Neuronal stem cell (in vitro differentiated cells): ENCODE data around the gene ACSS3.
A peak's percentile ranks its signal among the peaks of the same experiment; 100 is the strongest.

Experiments used
- DNase-seq: peaks from one replicate; pipeline ENCODE4 v3.0.0-alpha.2; 2013; ENCODE audit warnings: low spot score
- H2AFZ ChIP-seq: one replicate; pipeline ENCODE4 v1.6.1; 2013; ENCODE audit warnings: mild to moderate bottlenecking, low read length, inconsistent platforms
- H2AK5ac ChIP-seq: 2 replicates; pipeline ENCODE4 v1.6.1; 2013; ENCODE audit warnings: low read depth, mild to moderate bottlenecking, inconsistent platforms, low read length, moderate library complexity, mixed read lengths
- H2BK120ac ChIP-seq: 2 replicates; pipeline ENCODE4 v1.6.1; 2013; ENCODE audit warnings: low read depth, mild to moderate bottlenecking, inconsistent platforms, low read length, moderate library complexity, mixed read lengths
- H2BK12ac ChIP-seq: one replicate; pipeline ENCODE4 v1.6.1; 2013; ENCODE audit warnings: low read length, inconsistent platforms
- H2BK15ac ChIP-seq: 2 replicates; pipeline ENCODE4 v1.6.1; 2013; ENCODE audit warnings: mild to moderate bottlenecking, low read length, inconsistent platforms, mixed read lengths
- H2BK5ac ChIP-seq: one replicate; pipeline ENCODE4 v1.6.1; 2013; ENCODE audit warnings: inconsistent platforms, mild to moderate bottlenecking, low read length, moderate library complexity
- H3K14ac ChIP-seq: one replicate; pipeline ENCODE4 v1.6.1; 2013; ENCODE audit warnings: low read length, inconsistent platforms
- H3K18ac ChIP-seq: 2 replicates; pipeline ENCODE4 v1.6.1; 2013; ENCODE audit warnings: low read length, inconsistent platforms
- H3K23ac ChIP-seq: 2 replicates; pipeline ENCODE4 v1.6.1; 2013; ENCODE audit warnings: low read depth, mild to moderate bottlenecking, mixed read lengths, low read length, inconsistent platforms; ENCODE audit not compliant: poor library complexity
- H3K27ac ChIP-seq: replicated peaks from 3 replicates; pipeline ENCODE4 v1.5.1; 2013; ENCODE audit warnings: low read length, inconsistent platforms
- H3K27me3 ChIP-seq, 3 experiments: 2 replicates each; pipeline ENCODE4 v1.6.1; 2013; ENCODE audit warnings: low read length in 3 of 3, mild to moderate bottlenecking in 2 of 3, inconsistent platforms in 1 of 3, low read depth in 1 of 3, mixed read lengths in 1 of 3, moderate library complexity in 1 of 3; ENCODE audit not compliant: control insufficient read depth in 3 of 3, insufficient read depth in 3 of 3
- H3K36me3 ChIP-seq, 2 donors: replicated peaks in 1 of 2; 2 replicates each; pipeline ENCODE4 v1.6.1; 2013; ENCODE audit warnings: low read length in 2 of 2; ENCODE audit not compliant: control insufficient read depth in 2 of 2, insufficient read depth in 2 of 2
- H3K4ac ChIP-seq: 2 replicates; pipeline ENCODE4 v1.6.1; 2013; ENCODE audit warnings: inconsistent platforms, mild to moderate bottlenecking, low read length, moderate library complexity
- H3K4me1 ChIP-seq, 2 donors: 1 replicate in 1 of 2; 2 replicates in 1 of 2; pipeline ENCODE4 v1.6.1; 2013; ENCODE audit warnings: low read length in 2 of 2, low read depth in 1 of 2; ENCODE audit not compliant: control insufficient read depth in 2 of 2, insufficient read depth in 1 of 2
- H3K4me2 ChIP-seq: one replicate; pipeline ENCODE4 v1.6.1; 2013; ENCODE audit warnings: mild to moderate bottlenecking, low read length, inconsistent platforms; ENCODE audit not compliant: insufficient read depth, poor library complexity, severe bottlenecking
- H3K4me3 ChIP-seq, 2 donors: 2 replicates each; pipeline ENCODE4 v1.5.1; 2013; ENCODE audit warnings: low read length in 2 of 2, mild to moderate bottlenecking in 2 of 2, inconsistent platforms in 1 of 2, moderate library complexity in 1 of 2
- H3K79me1 ChIP-seq: one replicate; pipeline ENCODE4 v1.6.1; 2013; ENCODE audit warnings: low read depth, mild to moderate bottlenecking, inconsistent platforms, low read length, moderate library complexity
- H3K9ac ChIP-seq: one replicate; pipeline ENCODE4 v1.6.1; 2013; ENCODE audit warnings: mild to moderate bottlenecking, low read depth, low read length, inconsistent platforms; ENCODE audit not compliant: poor library complexity
- H3K9me3 ChIP-seq, 2 donors: replicated peaks in 1 of 2; 2 replicates each; pipeline versions ENCODE3 to v1.6.1; 2013; ENCODE audit warnings: low read length in 2 of 2, mild to moderate bottlenecking in 2 of 2, inconsistent platforms in 1 of 2, low read depth in 1 of 2, mixed read lengths in 1 of 2, moderate library complexity in 1 of 2; ENCODE audit not compliant: control insufficient read depth in 2 of 2, insufficient read depth in 1 of 2
- H4K8ac ChIP-seq: one replicate; pipeline ENCODE4 v1.6.1; 2013; ENCODE audit warnings: low read depth, mild to moderate bottlenecking, inconsistent platforms, low read length, moderate library complexity
- H4K91ac ChIP-seq: one replicate; pipeline ENCODE4 v1.6.1; 2013; ENCODE audit warnings: low read length, low read depth, mild to moderate bottlenecking, inconsistent platforms; ENCODE audit not compliant: poor library complexity
- WGBS, 2 donors: extraction: QIAGEN DNeasy Blood & Tissue Kit; methylation state at CpG; one replicate each; pipeline ENCODE4 v1.1.7; 2013; ENCODE audit warnings: missing lambda C conversion rate in 2 of 2, mixed read lengths in 1 of 2; ENCODE audit not compliant: insufficient read length in 2 of 2, insufficient replicate concordance in 1 of 2; ENCODE audit errors: extremely low coverage in 2 of 2; 5-methylcytosine and 5-hydroxymethylcytosine counted together

The ACSS3 gene

DNA sequence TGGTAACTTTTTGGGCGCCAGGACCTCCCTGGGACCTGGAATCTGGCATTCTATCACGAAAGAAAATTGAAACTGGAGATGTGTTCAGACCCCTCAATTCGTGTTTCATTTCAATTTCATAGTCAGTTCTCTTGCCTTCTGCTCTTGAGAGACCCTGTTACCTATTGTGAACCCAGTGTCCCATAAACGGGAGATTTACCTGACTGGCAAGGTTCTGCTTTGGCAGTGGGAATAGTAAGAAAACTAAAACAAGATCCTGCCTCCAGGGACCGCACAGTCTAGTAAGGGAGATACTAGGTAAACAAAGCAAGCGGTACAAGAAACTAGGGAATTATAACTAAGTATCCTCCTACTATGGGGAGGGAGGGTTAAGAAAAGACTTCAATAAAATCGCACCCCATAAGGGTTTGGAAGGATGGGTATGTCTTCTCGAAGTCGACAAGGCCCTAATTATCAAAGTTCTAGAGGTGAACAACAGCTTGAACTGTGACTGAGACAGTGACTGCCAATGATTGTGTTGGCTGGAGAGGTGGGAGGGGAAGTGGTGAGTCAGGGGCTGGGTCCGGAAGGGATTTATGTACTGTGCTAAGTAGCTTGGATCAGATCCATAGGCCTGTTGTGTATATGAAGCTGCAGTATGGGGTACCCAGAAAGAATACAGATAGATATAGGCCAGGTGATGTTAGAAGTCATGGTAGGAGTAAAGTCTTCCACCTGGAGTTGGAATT, 754 bp downstream of the ACSS3 start:
- Histone ChIP-seq H3K27ac (no peak overlapping the region), H3K9ac (peak overlapping the region; percentile 88), H2BK12ac (no peak overlapping the region), H2AFZ (peak overlapping the region; percentile 92), H2BK120ac (no peak overlapping the region), H3K27me3 (no peaks in the 10 kb centered on the region), H3K23ac (no peak overlapping the region), H4K91ac (no peak overlapping the region), H3K36me3 (no peaks in the 10 kb centered on the region), H3K18ac (peak overlapping the region; percentile 96), H3K4ac (no peak overlapping the region), H2BK5ac (peak overlapping the region; percentile 35), H3K9me3 (no peaks in the 10 kb centered on the region), H3K4me1 (peaks cover 0 to 6% of the 10 kb centered on the region in 2 donors), H3K79me1 (peaks cover 3% of the 10 kb centered on the region), H2AK5ac (no peak overlapping the region), H3K4me2 (peak overlapping the region; percentile 84), H2BK15ac (no peak overlapping the region), H4K8ac (no peak overlapping the region), H3K14ac (no peak overlapping the region), H3K4me3 (peak overlapping the region; percentile 56 to 91)
- DNase-seq, result no peak
- WGBS, 2 donors, result no CpG with 5 or more reads among the region's 10 CpGs

DNA sequence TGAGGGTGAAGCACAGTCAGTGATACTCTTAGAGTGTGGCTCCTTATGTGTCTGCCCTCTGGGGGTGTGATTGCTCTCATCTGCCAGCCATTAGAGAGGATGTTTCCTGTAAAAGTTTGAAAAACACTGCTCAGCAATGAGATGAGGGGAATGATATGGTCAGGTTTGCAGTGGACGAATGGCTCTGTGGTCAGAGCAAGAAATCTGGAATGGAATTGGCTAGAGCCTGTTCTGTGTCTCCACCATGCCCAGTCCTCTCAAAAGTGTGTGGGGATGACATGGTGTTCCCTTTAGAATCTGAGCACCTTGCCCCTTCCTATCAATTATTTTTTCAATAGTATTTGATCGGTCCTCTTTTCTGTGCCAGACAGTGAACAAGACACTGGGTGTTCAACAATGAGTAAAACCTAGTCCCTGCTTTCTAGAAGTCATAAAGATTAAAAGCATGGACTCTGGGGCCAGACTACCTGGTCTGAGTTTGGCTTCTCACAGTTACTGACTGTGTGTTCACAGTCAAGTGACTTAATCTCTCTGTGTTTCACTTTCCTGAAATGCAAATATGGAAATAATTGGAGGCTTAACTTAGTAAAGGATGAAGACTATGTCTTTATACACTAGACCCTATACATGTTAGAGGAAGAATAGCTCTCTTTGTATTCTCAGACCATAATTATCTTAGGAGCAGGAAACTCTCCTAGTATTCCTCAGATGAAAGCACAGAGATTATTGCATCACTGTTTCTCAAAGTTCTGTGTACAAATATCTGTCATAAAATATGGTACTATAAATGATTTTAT, 1.6 kb downstream of the ACSS3 start:
- Histone ChIP-seq H2BK12ac (no peak overlapping the region), H4K91ac (no peak overlapping the region), H3K23ac (no peak overlapping the region), H2BK120ac (no peak overlapping the region), H3K9ac (no peak overlapping the region), H3K4me1 (peaks cover 0 to 6% of the 10 kb centered on the region in 2 donors), H3K14ac (no peak overlapping the region), H2BK15ac (no peak overlapping the region), H3K79me1 (peaks cover 3% of the 10 kb centered on the region), H2BK5ac (no peak overlapping the region), H3K4me3 (peak overlapping the region in 1 of 2 donors; percentile 56), H3K27ac (no peak overlapping the region), H3K4ac (no peak overlapping the region), H3K4me2 (no peak overlapping the region), H3K18ac (no peak overlapping the region), H2AFZ (peak overlapping the region; percentile 92), H4K8ac (no peak overlapping the region), H3K36me3 (no peaks in the 10 kb centered on the region), H2AK5ac (no peak overlapping the region), H3K9me3 (no peaks in the 10 kb centered on the region), H3K27me3 (no peaks in the 10 kb centered on the region)
- WGBS, 2 donors, result no CpG with 5 or more reads among the region's 2 CpGs
- DNase-seq, result no peak

DNA sequence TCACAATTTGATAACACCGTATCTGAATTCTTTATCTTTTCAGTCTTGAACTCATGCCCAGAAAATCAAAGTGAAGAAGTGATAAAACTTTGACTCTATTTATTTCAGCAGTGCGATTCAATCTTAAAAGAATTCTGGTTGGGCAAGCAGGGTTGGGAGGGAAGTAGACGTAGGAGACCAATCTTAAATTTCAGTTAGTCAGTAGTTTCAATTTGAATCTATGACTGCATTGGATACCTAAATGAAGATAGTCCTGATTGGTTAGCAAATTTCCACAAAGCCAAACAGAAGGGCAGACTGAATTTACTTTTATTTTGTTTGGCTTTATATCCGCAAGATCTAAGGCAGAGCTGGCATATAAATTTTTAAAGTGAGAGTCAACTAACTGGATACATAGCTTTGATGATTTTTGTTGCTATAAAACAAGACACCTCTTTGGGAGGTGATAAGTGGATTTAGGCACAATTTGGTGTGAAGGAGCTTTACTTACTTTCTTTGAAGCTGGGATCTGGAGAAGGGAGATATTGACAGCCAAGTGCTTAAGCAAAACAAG, 2.6 kb downstream of the ACSS3 start:
- H3K9me3 ChIP-seq, result no peaks in the 10 kb centered on the region
- no CpG with 5 or more reads among the region's 4 CpGs for WGBS, 2 donors
- no peak for DNase-seq
- H3K36me3 ChIP-seq, result no peaks in the 10 kb centered on the region
- no peak overlapping the region for H3K27ac ChIP-seq
- no peak overlapping the region for H3K4me2 ChIP-seq
- H3K4me3 ChIP-seq, result no peak overlapping the region
- H3K4me1 ChIP-seq, result peaks cover 0 to 6% of the 10 kb centered on the region in 2 donors
- H2BK12ac ChIP-seq, result no peak overlapping the region
- H3K23ac ChIP-seq, result no peak overlapping the region
- no peak overlapping the region for H2BK120ac ChIP-seq
- H2AFZ ChIP-seq, result no peak overlapping the region
- H3K9ac ChIP-seq, result no peak overlapping the region
- H2BK5ac ChIP-seq, result no peak overlapping the region
- no peaks in the 10 kb centered on the region for H3K27me3 ChIP-seq
- no peak overlapping the region for H2AK5ac ChIP-seq
- H2BK15ac ChIP-seq, result no peak overlapping the region
- H3K18ac ChIP-seq, result no peak overlapping the region
- H3K14ac ChIP-seq, result no peak overlapping the region
- H3K4ac ChIP-seq, result no peak overlapping the region
- H3K79me1 ChIP-seq, result peaks cover 3% of the 10 kb centered on the region
- H4K91ac ChIP-seq, result no peak overlapping the region
- H4K8ac ChIP-seq, result no peak overlapping the region

DNA sequence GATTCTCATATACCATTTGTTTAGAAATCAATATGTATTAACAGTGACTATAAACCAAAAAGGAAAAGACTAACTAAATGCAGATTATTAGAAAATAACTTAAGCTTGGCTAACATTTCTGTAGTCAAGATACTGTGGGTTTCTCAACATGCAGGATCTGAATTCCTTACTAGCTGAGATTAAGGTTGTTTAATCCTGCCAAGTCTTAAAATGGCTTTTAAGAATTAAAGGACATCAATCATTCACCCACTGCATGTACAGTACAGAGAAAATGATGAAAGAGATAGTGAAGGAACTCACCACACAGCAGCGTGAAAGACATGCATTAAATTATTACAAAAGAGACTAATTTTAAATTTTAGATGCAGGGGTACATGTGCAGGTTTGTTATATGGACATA, 3.8 kb downstream of the ACSS3 start:
- Histone ChIP-seq H3K27ac (no peak overlapping the region), H3K4me2 (no peak overlapping the region), H2AFZ (no peak overlapping the region), H3K9me3 (no peaks in the 10 kb centered on the region), H4K91ac (no peak overlapping the region), H3K23ac (no peak overlapping the region), H3K4me3 (no peak overlapping the region), H2BK120ac (no peak overlapping the region), H3K27me3 (no peaks in the 10 kb centered on the region), H3K79me1 (peaks cover 3% of the 10 kb centered on the region), H2BK12ac (no peak overlapping the region), H3K36me3 (no peaks in the 10 kb centered on the region), H3K4me1 (peaks cover 0 to 6% of the 10 kb centered on the region in 2 donors), H3K18ac (no peak overlapping the region), H3K14ac (no peak overlapping the region), H4K8ac (no peak overlapping the region), H3K4ac (no peak overlapping the region), H2BK5ac (no peak overlapping the region), H2AK5ac (no peak overlapping the region), H2BK15ac (no peak overlapping the region), H3K9ac (no peak overlapping the region)
- no peak for DNase-seq
- no CpG with 5 or more reads among the region's 1 CpG for WGBS, 2 donors
